Cardiac septum (tissue), 1 donor: ENCODE data around the gene FGR. TPM values are rescaled to one million over a fixed set of nuclear protein-coding genes. Genes with fewer than 3 reads are reported as not detected.

Experiments
- DNase-seq: peaks from one replicate; pipeline ENCODE4 v3.0.0-alpha.2; 2020; ENCODE audit warnings: low spot score
- intact Hi-C: fragments of 100-400 bp; cut with DNase I; formaldehyde crosslinking; loops from one replicate; pipeline ENCODE4 v1.14.0; 2022
- total RNA-seq: library from RNA; stranded (reverse); fragmentation: NEBNext Ultra II Directional; extraction: Animal tissue kit (Norgen Biotek cat#: 25700); gene quantifications from one replicate; pipeline ENCODE4 v1.2.1, GENCODE V29; 2021
- donor health status: DM: no; HTN: no; CAD: no.

The FGR gene
- total RNA-seq, 1 donor from 2014 or later: 3.8 TPM

DNA sequence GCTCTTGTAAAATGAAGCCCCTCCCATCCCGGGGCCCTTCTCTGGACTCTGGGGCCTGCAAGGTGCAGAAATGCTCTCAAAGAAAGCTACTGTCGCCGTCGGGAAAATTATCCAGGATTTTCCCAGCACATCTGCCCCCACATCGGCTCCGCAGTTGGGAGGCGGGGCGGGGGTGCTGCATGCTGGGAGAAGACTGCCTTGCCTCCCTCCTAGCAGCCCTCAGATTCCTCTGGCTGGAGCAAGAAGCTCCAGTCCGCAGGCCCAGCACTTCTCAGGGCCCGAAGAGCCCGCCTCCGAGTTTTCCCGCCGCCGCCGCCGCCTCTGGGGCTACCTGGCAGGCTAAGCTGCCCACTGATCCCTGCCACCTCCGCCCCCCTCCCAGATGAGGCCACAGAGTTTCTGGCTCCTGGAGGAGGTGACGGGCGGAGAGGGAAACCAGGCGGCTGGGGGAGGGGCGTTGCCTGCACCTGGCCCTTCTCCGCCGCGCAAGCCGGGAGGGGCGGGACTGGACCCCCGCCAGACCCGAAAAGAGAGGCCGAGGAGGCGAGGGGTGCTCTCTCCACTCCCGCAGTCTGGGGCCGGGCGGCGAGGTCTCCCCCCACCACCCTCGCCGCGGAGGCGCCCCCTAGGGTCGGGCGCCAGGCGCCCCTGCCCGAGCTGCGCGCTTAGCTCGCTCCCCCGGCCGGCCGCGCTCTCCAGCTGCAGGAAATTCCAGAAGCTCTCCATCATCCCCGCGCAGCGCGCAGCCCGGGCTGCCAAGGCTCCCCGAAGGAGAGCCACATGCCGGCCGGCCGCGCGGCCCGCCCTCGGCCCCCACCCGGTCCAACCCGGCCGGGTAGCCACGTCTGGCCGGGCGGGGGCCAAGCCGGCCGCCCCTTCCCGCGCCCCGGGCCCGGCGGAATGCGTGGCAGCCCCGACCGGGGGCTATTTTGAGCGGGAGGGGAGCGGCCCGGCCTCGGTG is 59.8 kb downstream of the FGR start:
- intact Hi-C loops: loop anchor here (1.0 kb wide), 1 partner anchor 24 kb away; no protein-coding TSS in a partner anchor
- peak; percentile 92 for DNase-seq

DNA sequence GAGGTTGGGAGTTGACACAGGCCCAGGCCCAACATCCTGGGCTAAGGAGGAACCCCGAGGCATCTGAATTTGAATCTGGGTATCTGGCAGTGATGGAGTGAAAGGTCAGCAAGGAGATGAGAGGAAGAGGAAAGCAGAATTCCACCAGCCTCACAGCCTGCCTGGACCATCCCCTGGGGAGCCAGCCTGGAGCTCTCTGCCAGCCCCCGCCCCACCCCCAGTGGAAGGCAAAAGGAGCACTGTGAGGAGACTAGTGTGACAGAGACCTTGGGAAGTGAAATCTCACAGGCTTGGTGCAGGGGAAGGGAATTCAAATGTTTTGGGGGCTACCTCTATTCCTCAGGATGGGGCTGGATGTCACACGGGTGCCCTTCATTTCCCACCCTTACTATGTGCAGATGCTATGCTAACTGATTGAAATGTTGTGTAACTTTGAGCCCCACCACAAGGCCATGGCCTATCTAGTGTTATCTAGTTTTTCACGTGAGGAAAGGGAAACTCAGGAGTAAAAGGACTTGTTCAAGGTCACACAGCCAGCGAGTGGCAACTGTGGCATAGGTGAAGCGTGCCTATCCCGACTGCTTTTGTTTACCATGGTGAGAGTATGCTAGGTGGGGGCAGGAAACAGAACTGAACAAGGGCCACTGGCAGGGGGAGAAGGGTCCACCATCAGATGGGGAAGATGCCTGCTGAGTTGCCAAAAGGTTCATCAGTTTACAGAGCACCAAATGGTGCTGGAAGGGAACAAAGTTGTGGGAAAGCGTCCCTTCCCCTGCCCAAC is 60.8 kb downstream of the FGR start:
- DNase-seq: no peak
- intact Hi-C loops: no loop called here

- DNase-seq: no peak
Observed at GRCh38 chr1:27572679-27573426, 62.1 kb downstream of the FGR start.

DNA sequence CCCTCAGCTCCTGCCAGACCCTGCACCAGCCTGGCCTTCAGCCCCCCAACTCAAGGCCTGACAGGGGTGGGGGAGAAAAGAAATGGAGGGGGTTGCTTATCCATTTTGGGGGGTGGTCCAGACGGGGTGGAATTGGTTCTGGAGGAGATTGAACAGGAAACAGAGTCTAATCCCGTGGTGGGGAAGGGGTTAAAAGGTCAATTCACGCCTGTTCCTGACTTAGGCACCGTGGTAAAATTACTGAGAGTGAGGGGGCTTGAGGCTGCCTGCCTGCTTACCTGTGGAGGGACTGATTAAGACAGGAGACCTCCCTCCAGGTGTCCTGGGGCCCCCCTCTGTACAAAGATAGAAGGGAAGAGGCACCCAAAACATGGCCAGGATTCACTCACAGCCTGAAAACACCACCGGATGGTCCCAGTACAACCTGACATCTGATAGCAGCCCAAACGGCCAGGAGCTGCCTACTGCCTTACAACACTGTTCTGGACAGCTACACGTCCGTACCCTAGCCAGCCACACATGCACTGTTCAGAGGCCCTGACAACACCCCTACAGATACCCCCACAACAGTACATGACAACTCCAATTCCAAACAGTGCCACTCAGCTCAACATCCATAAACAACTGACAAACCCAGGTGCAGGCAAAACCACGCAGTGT is 62.8 kb downstream of the FGR start:
- intact Hi-C loops: loop anchor here (1.0 kb wide), 1 partner anchor 30 kb away; no protein-coding TSS in a partner anchor
- DNase-seq: no peak

More at GRCh38 chr1:27572679-27573426, 62.1 kb downstream of the FGR start:
- intact Hi-C loops: loop anchor here (1.0 kb wide), 1 partner anchor 29 kb away; no protein-coding TSS in a partner anchor

DNA sequence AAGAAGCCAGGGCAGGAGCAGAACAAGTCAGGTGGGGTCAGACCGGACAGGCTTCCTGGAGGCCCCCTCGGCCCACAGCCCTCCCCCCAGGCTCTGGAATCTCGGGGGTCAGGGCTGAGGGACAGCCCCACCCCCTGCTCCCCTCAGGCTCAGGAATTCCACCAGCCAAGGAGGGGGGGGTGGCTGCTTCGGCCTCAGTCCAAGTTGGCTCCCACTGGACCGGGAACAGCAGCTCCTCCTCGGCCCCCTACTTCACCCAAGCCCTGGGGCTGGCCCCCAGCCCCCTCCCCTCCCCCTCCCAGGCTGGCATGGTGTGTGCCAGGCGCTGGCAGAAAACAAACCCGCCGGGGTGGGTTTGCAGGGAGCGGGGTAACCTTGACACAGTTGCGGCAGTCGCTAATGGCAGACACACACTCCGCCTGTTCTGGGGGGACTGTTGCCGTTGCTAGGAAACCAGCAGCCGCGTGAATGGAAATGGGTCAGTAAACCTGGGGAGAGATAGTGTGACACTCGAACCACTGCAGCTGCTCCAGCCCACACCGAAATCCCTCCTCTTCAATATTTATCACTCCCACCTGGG is 63.5 kb downstream of the FGR start:
- DNase-seq: no peak
- intact Hi-C loops: loop anchor here (1.0 kb wide), 1 partner anchor 31 kb away; no protein-coding TSS in a partner anchor

- DNase-seq: no peak
- intact Hi-C loops: no loop called here
Observed at GRCh38 chr1:27570784-27571183, 64.2 kb downstream of the FGR start.

DNA sequence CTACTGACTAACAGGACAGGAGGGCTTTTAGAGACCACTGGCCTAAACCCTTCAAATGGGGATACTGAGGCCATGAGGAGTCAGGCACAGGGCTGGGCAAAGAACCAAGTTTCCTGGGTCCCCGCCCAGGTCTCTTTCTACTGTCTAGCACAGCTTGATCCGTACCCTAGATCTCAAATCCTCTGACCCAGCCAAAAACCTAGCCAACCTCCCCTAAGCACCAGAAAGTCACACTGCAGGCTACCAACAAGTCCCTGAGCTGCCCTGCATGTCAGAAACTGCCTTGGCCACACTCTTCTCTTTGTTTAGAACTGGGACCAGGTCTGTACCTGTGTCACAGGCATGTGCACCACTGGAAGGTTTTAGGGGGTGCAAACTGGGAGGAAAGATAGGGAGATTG is 64.6 kb downstream of the FGR start:
- DNase-seq: no peak
- intact Hi-C loops: no loop called here

DNA sequence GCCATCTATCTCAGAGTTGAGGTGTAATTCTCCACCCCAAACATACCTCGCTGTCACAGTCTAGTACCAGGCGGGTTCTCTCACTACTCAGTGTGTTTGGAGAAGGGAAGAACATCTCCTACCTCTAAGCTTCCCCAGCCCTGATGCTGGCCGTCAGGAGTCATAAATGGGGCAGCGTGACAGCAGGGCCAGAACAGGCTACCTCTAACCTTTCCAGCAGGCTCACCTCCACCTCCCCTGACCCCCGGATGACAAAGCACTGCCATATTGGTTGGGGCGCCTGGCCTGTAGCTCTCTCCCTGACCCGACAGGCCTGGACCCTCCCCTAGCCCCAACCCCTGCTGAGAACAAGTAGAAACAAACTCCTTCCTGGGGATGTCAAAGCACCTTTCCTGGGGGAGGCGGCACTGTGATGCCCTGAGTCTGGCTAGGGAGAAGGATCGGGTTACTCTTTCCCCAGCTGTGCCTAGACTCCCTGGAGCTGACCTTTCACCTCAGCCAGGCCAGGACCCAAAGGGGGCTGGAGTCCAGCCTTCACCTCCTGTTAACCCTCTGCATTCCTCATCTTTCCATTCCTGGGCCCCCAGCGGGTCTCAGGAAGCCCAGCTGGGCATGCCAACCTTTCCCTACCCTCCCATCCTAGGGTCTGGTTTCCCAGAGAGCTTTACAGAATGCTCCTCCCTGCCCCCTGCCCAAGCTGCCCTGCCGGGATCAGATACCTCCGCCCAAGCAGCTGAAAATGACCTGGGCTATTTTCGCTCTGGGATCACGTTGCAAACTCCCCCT is 65.3 kb downstream of the FGR start:
- intact Hi-C loops: no loop called here
- DNase-seq: no peak

DNA sequence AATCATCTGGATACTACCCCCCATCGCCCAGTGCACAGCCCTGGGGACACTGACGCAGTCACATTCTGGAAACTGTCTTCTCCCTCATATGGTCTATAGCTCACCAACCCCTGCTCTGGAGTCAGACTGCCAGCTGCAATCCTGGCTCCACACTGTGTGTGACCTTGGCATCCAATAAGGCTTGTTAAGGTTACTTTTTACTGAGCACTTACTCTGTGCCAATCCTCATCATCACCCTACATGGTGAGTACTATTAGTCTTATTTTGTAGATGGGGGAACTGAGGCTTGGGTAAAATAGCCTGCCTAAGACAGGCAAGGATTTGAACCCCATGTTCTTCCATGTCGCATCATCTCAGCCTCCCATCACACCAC is 65.9 kb downstream of the FGR start:
- intact Hi-C loops: no loop called here
- no peak for DNase-seq

- intact Hi-C loops: no loop called here
- peak; percentile 98 for DNase-seq
Observed at GRCh38 chr1:27568300-27569087, 66.5 kb downstream of the FGR start.

DNA sequence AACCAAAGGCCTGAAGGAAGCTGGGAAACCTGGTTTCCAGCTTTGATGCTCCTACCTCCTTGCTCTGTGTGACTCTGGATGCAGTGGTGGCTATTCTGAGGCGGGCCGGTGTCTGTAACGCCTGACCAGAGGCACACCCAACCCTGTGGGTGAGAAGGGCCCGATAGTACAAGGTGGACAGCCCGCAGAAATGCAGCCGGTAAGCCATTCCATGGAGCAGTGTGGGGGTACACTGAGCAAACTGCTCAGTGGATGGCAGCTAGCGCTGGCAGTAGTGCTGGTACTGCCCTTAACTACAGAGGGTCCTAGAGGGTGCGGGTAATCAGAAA is 67.0 kb downstream of the FGR start:
- intact Hi-C loops: no loop called here
- DNase-seq: no peak

GRCh38 chr1:27567146-27567526 is 67.8 kb downstream of the FGR start:
- DNase-seq: no peak
- intact Hi-C loops: no loop called here

GRCh38 chr1:27566462-27567145 is 68.4 kb downstream of the FGR start:
- no peak for DNase-seq
- intact Hi-C loops: no loop called here

- DNase-seq: peak; percentile 87
- intact Hi-C loops: loop anchor here (5.0 kb wide), 1 partner anchor 38 kb away; no protein-coding TSS in a partner anchor
Observed at GRCh38 chr1:27564710-27565649, 70.0 kb downstream of the FGR start.

DNA sequence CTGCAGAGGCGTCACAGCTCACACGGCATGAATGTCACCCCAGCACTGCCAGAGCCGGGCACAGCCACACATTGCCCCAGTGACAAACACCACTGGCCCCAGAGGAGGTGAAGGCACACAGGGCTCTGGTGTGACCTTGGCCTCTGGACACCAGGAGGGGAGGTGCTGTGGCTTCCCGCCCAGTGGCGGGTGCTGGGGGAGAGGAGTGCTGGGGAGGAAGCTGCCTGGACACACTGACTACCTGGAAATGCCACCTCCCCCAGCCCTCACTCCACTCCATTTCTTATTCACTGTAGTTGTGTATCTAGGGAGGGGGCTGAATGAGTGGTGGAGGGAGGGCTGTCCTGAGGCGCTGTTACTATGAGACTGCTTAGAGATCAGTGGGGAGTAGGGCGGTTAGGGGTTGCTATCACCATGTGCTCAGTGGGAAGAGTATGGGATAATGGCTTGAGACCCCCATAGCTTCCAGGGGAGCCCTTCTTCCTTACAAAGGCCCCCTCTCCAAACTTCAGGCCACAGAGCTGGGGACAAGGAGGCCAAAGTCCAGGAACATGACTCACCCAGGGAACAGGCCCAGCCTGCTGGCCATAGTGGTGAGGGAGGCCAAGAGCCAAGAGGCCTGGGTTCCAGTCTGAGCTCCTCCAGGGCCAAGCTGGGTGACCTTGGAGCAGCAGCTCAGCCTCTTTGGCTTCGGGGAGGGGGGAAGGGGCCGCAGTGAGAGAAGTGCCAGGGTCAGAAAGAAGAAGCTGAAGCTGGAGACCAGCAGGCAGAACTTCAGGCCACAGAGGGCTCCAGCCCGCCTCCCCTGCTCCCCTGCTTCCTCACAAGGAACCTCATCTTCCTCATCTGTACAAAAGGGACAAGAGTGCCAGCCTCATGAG is 71.2 kb downstream of the FGR start:
- intact Hi-C loops: loop anchor here (2.0 to 5.0 kb wide), 2 partner anchors 35 to 37 kb away; no protein-coding TSS in a partner anchor

More for the DNA sequence above, 71.2 kb downstream of the FGR start:
- peak; percentile 88 for DNase-seq
